ENCODE results near the gene RUNDC1.

DNA sequence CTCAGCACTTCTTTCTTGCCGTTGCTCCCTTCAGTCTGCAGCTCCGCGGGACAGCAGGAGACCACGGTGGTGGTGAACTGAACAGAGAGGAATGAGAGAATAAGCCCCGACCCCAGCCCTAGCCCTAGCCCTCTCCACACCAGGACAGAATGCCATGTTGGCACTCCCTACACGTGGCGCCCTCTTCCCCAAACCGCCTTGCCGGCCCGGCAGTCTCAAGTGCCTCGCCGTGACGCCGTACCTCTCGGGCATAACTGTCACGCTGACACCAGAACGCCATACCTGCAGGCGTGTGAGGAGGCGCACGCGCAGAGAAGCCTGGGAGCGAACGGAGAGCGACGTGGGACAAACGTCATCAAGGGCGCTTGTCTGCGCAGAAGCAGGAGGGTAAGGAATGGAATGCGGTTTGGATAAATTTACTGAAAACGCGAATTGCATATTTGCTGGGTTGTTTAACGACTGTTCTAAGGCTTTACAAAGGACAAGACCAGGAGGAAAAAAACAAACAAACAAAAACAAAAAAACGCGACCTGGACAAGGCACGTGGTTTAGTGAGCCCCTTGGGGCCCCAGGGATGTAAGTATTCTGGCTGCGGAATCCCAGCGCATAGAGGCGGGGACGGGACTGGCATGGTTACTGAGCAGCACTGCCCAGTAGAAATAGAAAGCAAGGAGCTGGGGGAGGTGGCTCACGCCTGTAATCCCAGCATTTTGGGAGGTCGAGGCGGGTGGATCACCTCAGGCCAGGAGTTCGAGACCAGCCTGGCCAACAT lies 16.0 kb upstream of the RUNDC1 start, which contains the start of gene AARSD1:
- TF ChIP-seq NANOG (IDR thresholded peaks at IDR 0.05; ENCODE audit: borderline replicate concordance) (no peak), CREB1 (CRISPR knock-in tag; IDR thresholded peaks at IDR 0.05; ENCODE audit: low read depth) (peak; percentile 94), POLR2AphosphoS5 (IDR thresholded peaks at IDR 0.05; ENCODE audit: low read depth) (peak; percentile 99), JUNB (IDR thresholded peaks at IDR 0.05; ENCODE audit: unreplicated experiment) (no peak), ZNF114 (CRISPR knock-in tag; IDR thresholded peaks at IDR 0.05) (no peak)
- TF ChIP-seq, protein P1, sequence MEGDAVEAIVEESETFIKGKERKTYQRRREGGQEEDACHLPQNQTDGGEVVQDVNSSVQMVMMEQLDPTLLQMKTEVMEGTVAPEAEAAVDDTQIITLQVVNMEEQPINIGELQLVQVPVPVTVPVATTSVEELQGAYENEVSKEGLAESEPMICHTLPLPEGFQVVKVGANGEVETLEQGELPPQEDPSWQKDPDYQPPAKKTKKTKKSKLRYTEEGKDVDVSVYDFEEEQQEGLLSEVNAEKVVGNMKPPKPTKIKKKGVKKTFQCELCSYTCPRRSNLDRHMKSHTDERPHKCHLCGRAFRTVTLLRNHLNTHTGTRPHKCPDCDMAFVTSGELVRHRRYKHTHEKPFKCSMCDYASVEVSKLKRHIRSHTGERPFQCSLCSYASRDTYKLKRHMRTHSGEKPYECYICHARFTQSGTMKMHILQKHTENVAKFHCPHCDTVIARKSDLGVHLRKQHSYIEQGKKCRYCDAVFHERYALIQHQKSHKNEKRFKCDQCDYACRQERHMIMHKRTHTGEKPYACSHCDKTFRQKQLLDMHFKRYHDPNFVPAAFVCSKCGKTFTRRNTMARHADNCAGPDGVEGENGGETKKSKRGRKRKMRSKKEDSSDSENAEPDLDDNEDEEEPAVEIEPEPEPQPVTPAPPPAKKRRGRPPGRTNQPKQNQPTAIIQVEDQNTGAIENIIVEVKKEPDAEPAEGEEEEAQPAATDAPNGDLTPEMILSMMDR (conservative IDR thresholded peaks at IDR 0.05; ENCODE audit: low read depth in 2 of 2): no peak

Measured in GM23338 (cell line).